ENCODE results near the gene C1orf87. TPM values are rescaled to one million over a fixed set of nuclear protein-coding genes. Genes with fewer than 3 reads are reported as not detected.

Gene C1orf87, protein sequence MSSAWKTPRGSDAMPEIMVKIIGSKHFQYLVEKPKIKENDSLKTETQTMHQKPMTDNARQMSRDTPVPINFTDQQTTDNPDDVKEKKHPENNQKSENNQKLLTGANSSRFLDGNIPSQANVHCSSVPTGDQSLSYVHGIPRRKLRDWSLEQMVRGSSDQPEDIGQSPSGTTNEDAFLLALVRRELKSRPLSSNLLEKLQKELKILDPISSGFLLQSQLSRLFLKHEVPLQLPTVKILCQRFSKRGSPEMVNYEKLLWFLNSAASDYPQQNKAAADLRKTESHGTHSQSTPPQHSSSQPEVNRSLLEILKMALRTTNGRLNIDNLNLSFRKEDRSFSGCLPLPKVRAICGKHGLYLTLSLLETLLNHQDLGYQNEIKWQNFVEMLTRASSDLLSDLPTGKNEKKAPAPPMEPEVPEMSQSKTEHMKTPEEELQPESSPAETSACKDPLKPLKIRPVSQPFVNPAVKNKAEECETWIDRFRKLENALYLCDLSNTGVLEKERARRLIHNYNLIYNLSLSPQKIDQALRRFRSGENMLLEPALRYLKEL
- 0.80 TPM for polyA plus RNA-seq (ENCODE audit: insufficient read length)

DNA sequence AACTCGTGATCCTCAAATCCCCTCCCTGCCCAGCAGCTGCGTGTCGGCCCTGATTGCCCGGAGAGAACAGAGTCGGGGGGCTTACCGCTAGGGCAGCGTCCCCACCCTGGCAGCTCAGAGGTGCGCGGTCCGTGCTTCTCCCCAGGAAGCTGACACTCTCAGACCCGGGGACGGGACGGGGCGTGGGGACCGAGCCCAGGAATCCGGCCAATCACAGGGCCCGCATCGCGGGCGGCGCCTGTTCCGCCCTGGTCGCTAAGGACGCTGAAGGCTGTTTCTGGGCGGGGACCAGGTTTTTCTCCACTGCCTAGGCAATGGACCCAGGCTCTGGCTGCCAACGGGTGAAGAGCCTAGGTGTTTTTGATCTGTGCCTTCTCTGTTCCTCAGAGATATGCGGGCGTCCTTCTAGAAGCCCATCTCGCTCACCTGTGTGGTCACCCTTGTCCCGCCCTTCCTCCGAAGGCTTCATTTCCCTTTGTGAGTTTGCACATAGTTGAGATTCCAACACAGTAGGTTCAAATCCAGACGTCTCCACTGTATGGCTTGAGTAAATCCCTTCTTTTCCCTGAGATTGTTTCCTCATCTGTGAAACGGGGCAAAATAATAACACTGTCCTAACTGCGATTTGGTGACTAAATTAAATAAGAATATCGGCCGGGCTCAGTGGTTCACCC is at the start of gene C1orf87:
Gene C1orf87 (minus strand): TSS at position 166 of the 674 bp plus-strand sequence. CDS start 1,127 bp downstream, outside the sequence.
- DNase-seq (ENCODE audit: low read depth): no peak

DNA sequence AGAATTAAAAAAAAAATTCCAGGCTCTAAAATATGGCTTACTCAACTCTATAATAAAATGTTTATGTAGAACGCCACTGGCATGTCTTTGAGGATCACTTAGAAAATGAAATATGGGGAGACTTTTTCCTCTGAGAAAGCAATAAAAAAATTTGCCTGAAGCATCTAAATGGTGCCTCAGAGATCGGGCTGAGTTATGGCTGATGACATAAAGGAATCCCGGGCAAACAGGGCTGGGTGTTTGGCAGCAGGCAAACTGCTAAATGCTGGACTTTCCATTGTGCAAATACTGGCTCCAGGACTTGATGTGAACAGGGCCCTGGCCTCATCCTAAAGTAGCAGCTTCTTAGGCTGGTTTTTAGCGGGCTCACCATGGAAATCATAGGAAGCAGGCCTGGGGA is 44.5 kb upstream of the C1orf87 start:
- no peak for DNase-seq (ENCODE audit: low read depth)

GRCh38 chr1:60114745-60115318 is 41.3 kb upstream of the C1orf87 start:
- no peak for DNase-seq (ENCODE audit: low read depth)

DNA sequence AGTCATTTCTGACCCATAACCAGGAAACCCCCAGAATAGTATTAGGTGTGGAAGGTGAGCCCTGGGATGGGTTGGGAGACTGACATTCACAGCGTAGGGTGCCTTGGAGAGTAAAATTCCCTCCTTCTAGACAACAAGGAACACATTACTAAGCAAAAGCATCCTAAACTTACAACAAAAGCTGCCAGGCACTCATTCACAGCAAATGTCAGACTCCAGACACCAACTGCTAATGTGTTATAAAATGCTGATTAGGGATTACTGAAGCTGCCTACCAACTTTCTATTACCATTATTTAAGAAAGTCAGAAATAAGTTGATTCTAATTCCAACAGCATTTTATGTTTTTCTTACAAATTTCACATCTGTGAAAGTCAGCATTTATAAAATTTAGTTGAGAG is 40.0 kb upstream of the C1orf87 start:
- no peak for DNase-seq (ENCODE audit: low read depth)

DNA sequence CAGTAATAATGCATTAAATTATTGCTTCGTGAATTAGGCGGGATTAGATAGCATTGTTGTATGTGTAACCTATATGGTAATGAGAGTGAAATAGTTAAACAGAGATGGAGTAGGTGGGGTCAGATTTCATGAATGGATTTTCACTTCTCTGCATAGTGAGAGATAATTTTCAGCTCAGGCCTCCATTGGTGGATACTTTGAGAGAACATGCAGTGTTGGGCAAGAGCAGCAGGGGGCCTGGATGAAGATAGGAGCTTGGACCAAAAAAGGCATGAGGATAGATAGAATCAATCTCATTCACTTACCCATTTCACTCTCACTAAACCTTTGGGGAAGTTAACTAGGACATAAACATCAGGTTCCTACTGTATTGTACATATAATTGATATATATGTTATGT is 39.5 kb upstream of the C1orf87 start:
- no peak for DNase-seq (ENCODE audit: low read depth)

- DNase-seq (ENCODE audit: low read depth): no peak
These were observed 38.1 kb upstream of the C1orf87 start for GRCh38 chr1:60111716-60112115.

DNA sequence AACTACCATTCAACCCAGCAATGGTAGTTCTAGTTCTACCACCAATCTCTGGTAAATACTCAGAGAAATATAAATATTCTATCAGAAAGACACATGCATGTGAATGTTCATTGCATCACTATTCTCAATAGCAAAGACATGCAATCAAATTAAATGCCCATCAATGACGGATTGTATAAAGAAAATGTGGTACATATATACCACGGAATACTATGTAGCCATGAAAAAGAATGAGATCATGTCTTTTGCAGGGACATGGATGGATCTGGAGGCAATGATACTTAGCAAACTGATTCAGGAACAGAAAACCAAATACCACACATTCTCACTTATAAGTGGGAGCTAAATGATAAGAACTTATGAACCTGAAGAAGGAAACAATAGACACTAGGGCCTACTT is 37.5 kb upstream of the C1orf87 start:
- no peak for DNase-seq (ENCODE audit: low read depth)

DNA sequence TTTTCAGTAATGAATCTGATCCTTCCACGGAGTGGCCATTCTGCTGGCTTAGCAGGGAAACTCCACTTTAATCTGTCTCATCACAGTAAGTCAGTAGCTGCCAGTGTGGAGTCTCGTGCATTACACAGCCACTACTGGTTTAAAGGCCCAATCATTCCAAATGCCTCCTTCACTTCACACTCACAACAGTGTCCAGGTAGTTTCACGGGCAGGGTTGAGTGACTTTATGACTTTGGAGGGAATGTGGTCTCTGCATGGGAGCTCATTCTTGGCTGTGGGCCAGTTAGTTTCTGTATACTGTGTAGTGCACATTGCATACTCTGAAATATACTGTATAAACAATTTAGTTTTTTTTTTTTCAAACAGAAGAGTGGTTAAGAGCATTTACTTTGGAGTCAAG is 34.6 kb upstream of the C1orf87 start:
- no peak for DNase-seq (ENCODE audit: low read depth)

GRCh38 chr1:60103186-60103585 is 29.6 kb upstream of the C1orf87 start:
- no peak for DNase-seq (ENCODE audit: low read depth)

GRCh38 chr1:60102267-60103061 is 28.9 kb upstream of the C1orf87 start:
- DNase-seq (ENCODE audit: low read depth): no peak

DNA sequence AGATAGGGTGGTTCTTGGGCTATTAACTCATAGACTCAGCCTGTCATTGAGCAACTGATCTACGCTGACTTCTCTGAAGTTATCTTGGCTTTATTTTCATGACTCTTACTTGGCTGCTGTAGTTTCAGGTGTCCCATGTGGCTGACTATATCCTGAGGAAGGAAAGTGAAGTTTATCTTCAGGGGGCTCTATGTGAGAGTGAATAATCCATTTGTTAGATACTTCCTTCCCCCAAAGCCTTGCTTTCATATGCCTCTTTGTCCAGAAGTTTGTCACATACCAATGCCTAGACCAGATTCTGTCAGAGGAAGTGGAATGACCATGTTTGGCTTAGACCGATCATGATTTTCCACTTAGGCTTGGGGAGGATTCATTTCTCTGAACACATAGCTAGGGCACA is 27.9 kb upstream of the C1orf87 start:
- DNase-seq (ENCODE audit: low read depth): no peak

DNA sequence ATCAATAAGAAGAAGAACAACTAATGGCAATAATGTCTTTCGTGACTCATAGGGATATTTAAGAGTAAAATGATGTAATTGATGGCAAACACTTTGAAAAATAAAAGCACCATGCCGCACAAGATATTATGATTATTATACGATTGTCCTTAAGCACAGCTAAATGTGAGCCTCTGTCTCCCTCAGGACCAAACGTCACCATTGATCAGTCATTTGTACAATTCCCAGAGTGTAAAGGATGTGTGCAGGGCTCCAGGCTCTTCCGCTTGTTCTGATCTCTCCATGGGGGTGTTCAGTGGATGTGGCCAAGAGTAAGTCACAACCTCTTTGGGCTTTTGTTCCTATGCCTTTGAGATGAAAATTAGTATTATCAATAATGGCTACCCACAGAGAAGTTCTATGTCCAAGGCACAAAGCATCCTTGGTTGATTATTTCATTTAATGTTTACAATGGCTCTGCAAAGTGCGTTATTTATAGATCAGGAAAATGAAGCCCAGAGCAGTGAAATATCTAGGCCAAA is 17.7 kb upstream of the C1orf87 start:
- DNase-seq (ENCODE audit: low read depth): no peak

DNA sequence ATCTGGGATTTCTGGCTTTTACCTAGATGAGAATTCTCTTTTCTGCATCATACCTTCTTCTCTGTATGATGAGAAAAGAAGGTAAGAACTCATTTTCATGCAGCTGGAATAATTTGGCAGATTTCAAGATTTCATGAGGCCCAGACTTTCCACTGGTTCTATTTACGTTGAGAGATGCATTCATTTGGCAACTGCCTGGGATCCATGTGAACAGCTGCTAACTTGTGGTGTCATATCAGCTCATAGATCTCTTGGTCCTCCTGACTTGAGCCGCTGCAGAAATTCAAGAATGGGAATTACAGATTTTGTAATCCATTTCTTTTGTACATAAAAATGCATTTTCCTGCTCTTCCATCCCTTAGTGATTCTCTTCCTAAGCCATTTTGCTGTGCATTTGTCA is 17.1 kb upstream of the C1orf87 start:
- no peak for DNase-seq (ENCODE audit: low read depth)

GRCh38 chr1:60088620-60089155 is 15.1 kb upstream of the C1orf87 start:
- DNase-seq (ENCODE audit: low read depth): no peak

DNA sequence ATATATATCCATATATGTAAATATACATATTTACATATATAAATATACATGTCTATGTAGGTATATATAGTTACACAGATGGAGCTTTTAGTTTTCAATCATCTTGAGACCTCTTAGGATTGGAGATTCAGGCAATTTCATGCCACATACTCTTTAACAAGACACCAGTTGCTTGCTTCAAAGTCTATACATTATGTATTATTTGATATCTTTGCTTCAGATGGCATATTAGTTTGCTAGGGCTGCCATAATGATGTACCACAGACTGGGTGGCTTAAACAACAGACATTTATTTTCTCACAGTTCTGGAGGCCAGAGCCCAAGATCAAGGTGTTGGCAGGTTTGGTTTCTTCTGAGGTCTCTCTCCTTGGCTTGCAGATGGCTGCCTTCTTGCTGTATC is 14.1 kb upstream of the C1orf87 start:
- DNase-seq (ENCODE audit: low read depth): no peak

DNA sequence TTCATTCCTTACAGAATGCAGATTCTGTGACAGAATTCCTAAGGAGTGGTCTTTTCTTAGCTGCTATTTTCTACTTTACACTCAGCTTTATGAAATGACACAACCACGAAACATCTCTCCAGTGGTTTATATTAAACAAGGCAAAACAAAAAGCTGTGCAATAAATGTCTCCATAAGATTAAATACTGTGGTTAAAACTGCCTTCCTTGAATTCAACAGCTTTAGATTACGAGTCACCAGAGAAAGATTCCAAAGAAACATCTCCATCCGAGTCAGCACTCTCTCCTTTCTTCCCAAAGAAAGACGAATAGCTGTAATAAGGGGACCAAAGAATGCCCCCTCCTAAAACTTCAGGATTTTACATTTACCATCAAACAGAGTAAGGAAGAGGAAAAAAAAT is 4.6 kb upstream of the C1orf87 start:
- DNase-seq (ENCODE audit: low read depth): no peak

DNA sequence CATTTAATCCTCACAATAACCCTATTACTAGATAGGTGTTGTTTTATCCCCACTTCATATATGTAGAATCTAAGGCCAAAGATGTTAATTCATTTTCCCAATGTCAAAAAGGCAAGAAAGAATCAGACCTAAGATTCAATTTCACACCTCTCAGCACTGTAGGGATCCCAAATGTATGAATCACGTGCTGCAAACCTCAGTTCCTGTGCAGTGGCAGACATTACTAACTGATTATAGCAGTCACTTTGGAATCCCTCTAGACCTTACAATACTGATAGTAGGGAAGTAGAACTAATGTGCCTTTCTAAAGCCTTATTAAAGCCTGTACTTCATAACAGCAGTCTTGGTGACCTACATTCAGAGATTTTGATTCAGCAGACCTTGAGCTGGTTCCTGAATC is 2.3 kb downstream of the C1orf87 start:
- no peak for DNase-seq (ENCODE audit: low read depth)

DNA sequence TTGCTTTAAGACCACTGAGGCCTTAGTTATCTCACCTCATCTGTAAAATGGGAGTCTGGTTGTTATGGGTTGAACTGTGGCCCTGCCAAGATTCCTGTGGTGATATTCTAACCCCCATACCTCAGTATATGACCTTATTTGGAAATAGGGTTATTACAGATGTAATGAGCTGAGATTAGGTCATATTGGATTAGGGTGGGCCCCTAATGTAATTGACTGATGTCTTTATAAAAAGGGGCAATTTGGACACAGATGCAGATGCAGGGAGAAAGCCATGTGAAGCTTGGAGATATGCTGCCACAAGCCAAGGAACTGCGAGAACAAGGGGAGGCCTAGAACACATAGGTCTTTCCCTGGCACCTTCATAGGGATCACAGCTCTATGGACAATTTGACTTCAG is 3.9 kb downstream of the C1orf87 start:
- DNase-seq (ENCODE audit: low read depth): no peak

GRCh38 chr1:60068393-60069045 is 5.1 kb downstream of the C1orf87 start:
- no peak for DNase-seq (ENCODE audit: low read depth)

- DNase-seq (ENCODE audit: low read depth): no peak
These were observed 7.6 kb downstream of the C1orf87 start for GRCh38 chr1:60066001-60066400.

- DNase-seq (ENCODE audit: low read depth): no peak
These were observed 8.4 kb downstream of the C1orf87 start for GRCh38 chr1:60065199-60065598.
